ENCODE data around the gene TEP1. TPM values are rescaled to one million over a fixed set of nuclear protein-coding genes. Genes with fewer than 3 reads are reported as not detected.

TEP1 gene
- total and polyA plus RNA-seq, 2 of the 13 experiments (the other 11 are each of a cell fraction or from before 2014, with no cell fraction given), result 11.0 to 12.8 TPM

GRCh38 chr14:20428802-20429201 is 15.5 kb upstream of the TEP1 start:
- no peak for DNase-seq (ENCODE audit: low spot score)

More at GRCh38 chr14:20428802-20429201, 15.5 kb upstream of the TEP1 start:
- Histone ChIP-seq H3K9me3 (ENCODE audit: low read length) (no peaks in the 10 kb centered on the region), H2AFZ (ENCODE audit: low read length) (no peak overlapping the region), H3K4me3 (replicated peaks in 1 of 3; ENCODE audit: insufficient read depth in 1 of 3, low read depth in 2 of 3, low read length in 3 of 3) (no peak overlapping the region), H3K4me1 (ENCODE audit: insufficient read depth, low read length) (peaks cover 54% of the 10 kb centered on the region), H3K79me2 (ENCODE audit: insufficient read depth, low read length) (no peaks in the 10 kb centered on the region), H3K4me2 (ENCODE audit: low read depth, low read length) (no peak overlapping the region), H3K9ac (ENCODE audit: insufficient read depth, low read depth, low read length) (no peak overlapping the region), H4K20me1 (ENCODE audit: insufficient read depth, low read length) (no peaks in the 10 kb centered on the region), H3K36me3 (replicated peaks in 1 of 2; ENCODE audit: control insufficient read depth in 1 of 2, insufficient read depth in 2 of 2, low read length in 2 of 2) (no peaks in the 10 kb centered on the region), H3K27me3 (ENCODE audit: control insufficient read depth in 1 of 2, insufficient read depth in 2 of 2, low read length in 2 of 2) (no peaks in the 10 kb centered on the region), H3K27ac (ENCODE audit: extremely low read length, insufficient read depth, low read length) (no peak overlapping the region)
- no peak for FAIRE-seq
- BruUV-seq (replicated peaks), result no TSS peak
- intact Hi-C loops (cut with micrococcal nuclease; ENCODE audit: unreplicated experiment) (no loop called here), in situ Hi-C loops (cut with HindIII; ENCODE audit: extremely low pct_ligation_motif_present, low pct_unique_long_range_greater_than_20kb) (no loop called here)
- WGBS (ENCODE audit: low lambda C conversion rate), result 53% methylated on average over 5 of the region's 5 CpGs
- TF ChIP-seq, protein P1, sequence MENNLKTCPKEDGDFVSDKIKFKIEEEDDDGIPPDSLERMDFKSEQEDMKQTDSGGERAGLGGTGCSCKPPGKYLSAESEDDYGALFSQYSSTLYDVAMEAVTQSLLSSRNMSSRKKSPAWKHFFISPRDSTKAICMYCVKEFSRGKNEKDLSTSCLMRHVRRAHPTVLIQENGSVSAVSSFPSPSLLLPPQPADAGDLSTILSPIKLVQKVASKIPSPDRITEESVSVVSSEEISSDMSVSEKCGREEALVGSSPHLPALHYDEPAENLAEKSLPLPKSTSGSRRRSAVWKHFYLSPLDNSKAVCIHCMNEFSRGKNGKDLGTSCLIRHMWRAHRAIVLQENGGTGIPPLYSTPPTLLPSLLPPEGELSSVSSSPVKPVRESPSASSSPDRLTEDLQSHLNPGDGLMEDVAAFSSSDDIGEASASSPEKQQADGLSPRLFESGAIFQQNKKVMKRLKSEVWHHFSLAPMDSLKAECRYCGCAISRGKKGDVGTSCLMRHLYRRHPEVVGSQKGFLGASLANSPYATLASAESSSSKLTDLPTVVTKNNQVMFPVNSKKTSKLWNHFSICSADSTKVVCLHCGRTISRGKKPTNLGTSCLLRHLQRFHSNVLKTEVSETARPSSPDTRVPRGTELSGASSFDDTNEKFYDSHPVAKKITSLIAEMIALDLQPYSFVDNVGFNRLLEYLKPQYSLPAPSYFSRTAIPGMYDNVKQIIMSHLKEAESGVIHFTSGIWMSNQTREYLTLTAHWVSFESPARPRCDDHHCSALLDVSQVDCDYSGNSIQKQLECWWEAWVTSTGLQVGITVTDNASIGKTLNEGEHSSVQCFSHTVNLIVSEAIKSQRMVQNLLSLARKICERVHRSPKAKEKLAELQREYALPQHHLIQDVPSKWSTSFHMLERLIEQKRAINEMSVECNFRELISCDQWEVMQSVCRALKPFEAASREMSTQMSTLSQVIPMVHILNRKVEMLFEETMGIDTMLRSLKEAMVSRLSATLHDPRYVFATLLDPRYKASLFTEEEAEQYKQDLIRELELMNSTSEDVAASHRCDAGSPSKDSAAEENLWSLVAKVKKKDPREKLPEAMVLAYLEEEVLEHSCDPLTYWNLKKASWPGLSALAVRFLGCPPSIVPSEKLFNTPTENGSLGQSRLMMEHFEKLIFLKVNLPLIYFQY (CRISPR knock-in tag; IDR thresholded peaks at IDR 0.05; ENCODE audit: borderline replicate concordance), result no peak
- 0 out of 2 replicates have a peak, but pooled peaks have one; percentile 24 for TF ChIP-seq HNRNPL (IDR thresholded peaks at IDR 0.05; ENCODE audit: low read depth, low read length)
- CTCF ChIA-PET (ENCODE audit: low intra/inter-chr PET ratio, low total read pairs), result no interaction called here
- peak; percentile 12; the same call in 2 of the 3 replicates for ATAC-seq
- POLR2A ChIA-PET, result interaction anchor here (1.4 to 4.0 kb wide), 4 partner anchors 11 to 26 kb away, joined by 3 to 37 read pairs (median 13); partner anchors contain the start of genes APEX1, OSGEP and TEP1
